PFSK-1 (cell line): ENCODE measurements around the gene ZFP1.

Source experiments
- FOXP2 ChIP-seq: optimal IDR thresholded peaks from 2 replicates; pipeline ENCODE3; 2011; ENCODE audit warnings: borderline replicate concordance, control low read depth, inconsistent platforms; ENCODE audit not compliant: insufficient read depth; ENCODE audit errors: extremely low read length, extremely low read depth
- POLR2AphosphoS5 ChIP-seq: IDR thresholded peaks from 2 replicates; pipeline ENCODE4 v1.6.1; 2012; ENCODE audit warnings: low read depth, mild to moderate bottlenecking, control low read depth, low read length, moderate library complexity
- SIN3A ChIP-seq: IDR thresholded peaks from 2 replicates; pipeline ENCODE4 v1.6.1; 2012; ENCODE audit warnings: mild to moderate bottlenecking, low read length, moderate library complexity, borderline replicate concordance; ENCODE audit not compliant: insufficient read depth
- TAF1 ChIP-seq: IDR thresholded peaks from 2 replicates; pipeline ENCODE4 v1.6.1; 2012; ENCODE audit warnings: low read length, control low read depth, borderline replicate concordance; ENCODE audit not compliant: insufficient read depth
- TF ChIP-seq, protein P1 (sequence below), 2 experiments: IDR thresholded peaks; 2 replicates each; pipeline versions ENCODE4 v1.6.1 to v1.8.0; 2011 to 2012; ENCODE audit warnings: low read depth in 2 of 2, low read length in 2 of 2, control low read depth in 1 of 2, inconsistent platforms in 1 of 2, mild to moderate bottlenecking in 1 of 2, moderate library complexity in 1 of 2; ENCODE audit not compliant: insufficient read depth in 1 of 2

Gene ZFP1

DNA sequence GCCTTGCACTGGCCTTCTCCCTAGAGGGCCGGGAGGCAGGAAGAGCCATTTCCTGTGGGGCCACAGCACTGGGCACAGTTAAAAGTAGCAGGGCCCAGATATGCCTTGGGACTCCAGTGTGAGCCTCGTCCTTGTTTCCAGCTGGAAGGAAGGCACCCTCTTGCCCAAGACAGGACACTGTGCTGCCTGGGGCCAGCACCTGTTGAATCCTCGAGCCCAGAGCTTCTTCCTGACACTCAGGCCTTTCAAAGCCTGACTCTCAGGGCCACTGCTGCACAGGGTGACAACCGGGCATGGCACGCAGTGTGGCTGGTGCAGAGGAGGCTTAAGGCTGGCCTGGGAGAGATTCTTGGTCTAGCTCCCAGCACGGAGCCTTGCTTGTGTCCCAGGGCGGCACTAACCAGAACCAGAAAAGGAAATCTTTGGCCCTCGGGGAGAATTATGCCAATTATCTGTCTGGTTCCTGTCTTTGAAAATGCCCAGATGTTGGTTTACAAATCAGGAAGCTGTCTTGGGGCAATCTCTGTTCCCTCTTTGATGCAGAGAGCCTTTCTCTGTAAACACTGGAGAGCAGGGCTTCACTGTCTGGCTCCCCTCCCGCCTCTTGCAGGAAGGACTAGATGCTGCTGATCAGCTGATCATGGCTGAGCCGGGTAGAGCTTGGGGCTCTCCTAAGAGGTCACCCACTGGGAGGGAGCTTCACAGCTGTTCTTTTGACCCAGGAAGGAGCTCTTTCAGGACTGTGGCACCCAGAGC, 42.8 kb upstream of the ZFP1 start:
- TF ChIP-seq POLR2AphosphoS5 = no peak
- no peak for TF ChIP-seq FOXP2
- TF ChIP-seq, protein P1, sequence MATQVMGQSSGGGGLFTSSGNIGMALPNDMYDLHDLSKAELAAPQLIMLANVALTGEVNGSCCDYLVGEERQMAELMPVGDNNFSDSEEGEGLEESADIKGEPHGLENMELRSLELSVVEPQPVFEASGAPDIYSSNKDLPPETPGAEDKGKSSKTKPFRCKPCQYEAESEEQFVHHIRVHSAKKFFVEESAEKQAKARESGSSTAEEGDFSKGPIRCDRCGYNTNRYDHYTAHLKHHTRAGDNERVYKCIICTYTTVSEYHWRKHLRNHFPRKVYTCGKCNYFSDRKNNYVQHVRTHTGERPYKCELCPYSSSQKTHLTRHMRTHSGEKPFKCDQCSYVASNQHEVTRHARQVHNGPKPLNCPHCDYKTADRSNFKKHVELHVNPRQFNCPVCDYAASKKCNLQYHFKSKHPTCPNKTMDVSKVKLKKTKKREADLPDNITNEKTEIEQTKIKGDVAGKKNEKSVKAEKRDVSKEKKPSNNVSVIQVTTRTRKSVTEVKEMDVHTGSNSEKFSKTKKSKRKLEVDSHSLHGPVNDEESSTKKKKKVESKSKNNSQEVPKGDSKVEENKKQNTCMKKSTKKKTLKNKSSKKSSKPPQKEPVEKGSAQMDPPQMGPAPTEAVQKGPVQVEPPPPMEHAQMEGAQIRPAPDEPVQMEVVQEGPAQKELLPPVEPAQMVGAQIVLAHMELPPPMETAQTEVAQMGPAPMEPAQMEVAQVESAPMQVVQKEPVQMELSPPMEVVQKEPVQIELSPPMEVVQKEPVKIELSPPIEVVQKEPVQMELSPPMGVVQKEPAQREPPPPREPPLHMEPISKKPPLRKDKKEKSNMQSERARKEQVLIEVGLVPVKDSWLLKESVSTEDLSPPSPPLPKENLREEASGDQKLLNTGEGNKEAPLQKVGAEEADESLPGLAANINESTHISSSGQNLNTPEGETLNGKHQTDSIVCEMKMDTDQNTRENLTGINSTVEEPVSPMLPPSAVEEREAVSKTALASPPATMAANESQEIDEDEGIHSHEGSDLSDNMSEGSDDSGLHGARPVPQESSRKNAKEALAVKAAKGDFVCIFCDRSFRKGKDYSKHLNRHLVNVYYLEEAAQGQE (IDR thresholded peaks at IDR 0.05; ENCODE audit: insufficient read depth in 1 of 2, low read depth in 2 of 2, low read length in 2 of 2) = no peak
- no peak for TF ChIP-seq TAF1
- TF ChIP-seq SIN3A = no peak

DNA sequence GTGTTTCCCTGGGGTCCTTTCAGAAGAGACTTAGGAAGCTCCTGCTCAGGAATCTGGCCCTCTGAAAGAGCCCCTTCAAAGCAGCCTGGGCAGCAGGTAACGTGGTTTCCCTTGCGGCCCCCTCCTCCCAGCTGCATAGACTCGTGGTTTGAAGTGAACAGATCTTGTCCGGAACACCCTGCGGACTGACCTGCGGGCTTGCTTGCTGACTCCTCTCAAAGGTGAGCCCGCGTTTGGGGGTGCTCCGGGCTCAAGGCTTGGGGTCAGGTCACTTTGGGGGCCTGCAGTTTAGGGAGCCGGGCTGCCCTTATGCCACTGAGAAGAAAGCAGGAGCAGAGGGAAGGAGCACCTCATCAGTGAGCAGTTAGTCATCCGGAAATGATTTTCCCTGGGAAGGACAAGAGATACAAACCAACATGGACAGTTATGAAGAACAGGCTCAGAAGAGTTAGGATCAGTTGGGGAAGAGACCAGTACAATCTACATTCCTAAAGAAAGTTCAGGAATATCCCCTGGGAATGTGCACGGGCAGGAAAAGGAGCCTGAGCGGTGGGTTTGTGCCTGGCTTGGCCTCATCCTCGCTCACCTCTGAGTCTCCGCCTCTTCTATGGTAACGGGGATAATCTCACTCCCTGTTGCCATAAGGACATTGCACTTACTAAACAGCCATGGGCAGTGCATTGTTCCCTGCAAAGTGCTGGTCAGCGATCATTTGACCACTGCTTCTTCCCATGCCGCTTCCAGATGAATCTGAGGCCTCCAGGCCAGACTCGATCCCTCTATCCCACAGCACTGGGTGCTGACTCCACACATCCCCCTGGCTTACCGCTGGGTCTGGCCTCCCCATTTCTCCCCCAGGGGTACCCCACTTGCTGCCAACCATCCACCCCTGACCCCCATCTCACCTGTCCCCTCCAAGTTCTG, 41.7 kb upstream of the ZFP1 start:
- no peak for TF ChIP-seq TAF1
- TF ChIP-seq, protein P1 (IDR thresholded peaks at IDR 0.05; ENCODE audit: insufficient read depth in 1 of 2, low read depth in 2 of 2, low read length in 2 of 2) = 0 out of 4 replicates have a peak, but pooled peaks of 1 of the 2 experiments have one; percentile 20

DNA sequence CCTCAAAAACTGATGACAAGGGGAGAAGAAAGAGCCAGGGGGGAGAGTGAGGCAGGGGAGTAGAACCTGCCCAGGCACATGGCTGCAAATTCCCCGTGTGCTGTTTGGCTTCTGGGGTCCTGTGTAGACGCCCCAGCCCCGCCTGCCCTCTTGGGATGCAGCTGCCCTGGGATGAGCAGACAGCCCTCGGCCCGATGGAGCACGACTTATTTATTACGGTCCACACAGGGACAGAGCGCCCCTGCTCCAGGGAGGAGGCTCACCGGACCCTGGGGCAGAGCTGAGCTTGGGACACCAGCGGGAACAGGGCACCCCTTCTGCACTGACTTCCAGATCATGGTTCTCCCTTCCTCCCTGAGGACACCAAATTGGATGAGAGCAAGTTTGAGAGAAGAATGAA, 40.8 kb upstream of the ZFP1 start:
- TF ChIP-seq TAF1 (no peak), POLR2AphosphoS5 (no peak), FOXP2 (no peak), SIN3A (no peak)
- TF ChIP-seq, protein P1 (IDR thresholded peaks at IDR 0.05; ENCODE audit: insufficient read depth in 1 of 2, low read depth in 2 of 2, low read length in 2 of 2) = no peak

DNA sequence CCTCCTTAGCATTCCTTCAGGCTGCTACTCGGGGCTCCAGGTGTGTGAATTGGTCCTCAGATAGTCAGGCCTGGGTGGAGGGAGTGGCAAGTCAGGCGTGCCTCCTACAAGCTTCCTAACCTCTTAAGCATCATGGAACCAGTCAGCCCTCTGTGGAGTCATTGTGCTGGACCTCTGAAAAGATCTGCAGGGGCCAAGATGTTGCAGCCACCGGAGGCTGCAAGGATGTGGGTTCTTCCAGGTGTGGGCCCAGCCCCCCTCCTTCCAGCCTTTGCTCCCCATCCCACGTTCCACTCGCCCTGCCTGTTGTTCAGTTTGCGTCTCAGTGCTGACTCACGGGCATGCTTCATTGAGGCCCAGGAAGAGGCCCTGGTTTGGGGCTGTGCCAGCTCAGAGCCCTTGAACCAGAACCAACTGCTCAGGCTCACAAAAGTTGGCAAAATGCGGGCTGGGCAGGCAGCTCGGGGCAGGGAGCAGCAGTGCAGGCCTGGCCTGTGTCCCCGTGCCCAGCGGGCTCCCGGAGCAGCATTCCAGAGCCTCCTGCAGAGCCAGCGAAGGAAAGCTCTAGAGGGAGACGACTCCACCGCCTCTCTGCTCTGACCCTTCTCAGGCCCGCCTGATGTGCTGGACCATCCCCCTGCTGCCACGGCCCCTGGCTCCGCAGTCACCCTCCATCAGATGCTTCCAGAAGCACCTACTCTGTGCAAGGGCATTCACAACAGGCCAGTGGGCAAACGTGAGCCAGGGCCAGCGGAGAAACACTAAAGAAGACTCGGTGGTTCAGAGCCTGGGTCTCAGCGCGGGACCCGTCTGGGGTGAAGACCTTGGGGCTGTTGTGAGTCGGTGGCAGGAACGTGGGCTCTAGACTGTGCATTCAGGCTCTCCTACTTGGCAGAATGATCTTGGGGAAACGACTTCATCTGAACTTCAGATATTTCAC, 39.3 kb upstream of the ZFP1 start:
- TF ChIP-seq FOXP2 (no peak), POLR2AphosphoS5 (no peak), SIN3A (no peak), TAF1 (no peak)
- TF ChIP-seq, protein P1 (IDR thresholded peaks at IDR 0.05; ENCODE audit: insufficient read depth in 1 of 2, low read depth in 2 of 2, low read length in 2 of 2) = no peak
